IMR-90 (cell line): ENCODE measurements around the gene MDFI. TPM values are rescaled to one million over a fixed set of nuclear protein-coding genes. Genes with fewer than 3 reads are reported as not detected.

Experiments used
- ATAC-seq: fragments of 200-7000 bp; cut with Tn5 transposase; 2 replicates; pipeline ENCODE4 v1.9.1; 2020; ENCODE audit warnings: low read depth, mild to moderate bottlenecking, moderate library complexity
- BruUV-seq: library from RNA; stranded (reverse); fragments of 400-500 nt; replicated peaks from 2 replicates; lab custom pipeline; 2021; lab: Mats Ljungman, UMichigan
- CTCF ChIA-PET: fragments of 300-600 bp; formaldehyde crosslinking; extraction: SDS; loops from one replicate; lab custom pipeline; 2021; ENCODE audit warnings: antibody characterized with exemption; lab: Yijun Ruan, JAX
- POLR2A ChIA-PET: fragments of 300-600 bp; sonication (Branson Sonifier 250); formaldehyde crosslinking; loops from one replicate; lab custom pipeline; 2022; ENCODE audit warnings: antibody characterized with exemption; ENCODE audit not compliant: unreplicated experiment; lab: Charles Lee
- DNase-seq: peaks from one replicate; pipeline ENCODE4 v3.0.0; 2013
- H2AFZ ChIP-seq: replicated peaks from 2 replicates; pipeline ENCODE3; 2013; ENCODE audit warnings: low read length, mild to moderate bottlenecking; ENCODE audit not compliant: poor library complexity
- H2AK5ac ChIP-seq: 2 replicates; pipeline ENCODE4 v1.6.1; 2013; ENCODE audit warnings: low read depth, low read length, inconsistent platforms
- H2AK9ac ChIP-seq: replicated peaks from 2 replicates; pipeline ENCODE3; 2013; ENCODE audit warnings: mild to moderate bottlenecking, low read depth, low read length, moderate library complexity; ENCODE audit not compliant: poor library complexity
- H2BK120ac ChIP-seq: 2 replicates; pipeline ENCODE4 v1.6.1; 2013; ENCODE audit warnings: low read depth, low read length, inconsistent platforms
- H2BK15ac ChIP-seq: 3 replicates; pipeline ENCODE4 v1.6.1; 2013; ENCODE audit warnings: low read depth, low read length, inconsistent platforms
- H2BK20ac ChIP-seq: 2 replicates; pipeline ENCODE4 v1.6.1; 2013; ENCODE audit warnings: low read depth, mild to moderate bottlenecking, inconsistent platforms, low read length, moderate library complexity
- H2BK5ac ChIP-seq: 2 replicates; pipeline ENCODE4 v1.6.1; 2013; ENCODE audit warnings: mild to moderate bottlenecking, low read depth, low read length, inconsistent platforms; ENCODE audit not compliant: poor library complexity, severe bottlenecking
- H3K14ac ChIP-seq: replicated peaks from 2 replicates; pipeline ENCODE4 v1.6.1; 2013; ENCODE audit warnings: low read depth, low read length, inconsistent platforms
- H3K18ac ChIP-seq: 2 replicates; pipeline ENCODE4 v1.6.1; 2013; ENCODE audit warnings: low read depth, low read length, control low read depth
- H3K23ac ChIP-seq: 2 replicates; pipeline ENCODE4 v1.6.1; 2013; ENCODE audit warnings: low read depth, low read length, inconsistent platforms
- H3K27ac ChIP-seq: 2 replicates; pipeline ENCODE4 v1.5.1; 2013; ENCODE audit warnings: mild to moderate bottlenecking, control low read depth, low read length; ENCODE audit not compliant: insufficient read depth
- H3K27me3 ChIP-seq: 2 replicates; pipeline ENCODE4 v1.6.1; 2013; ENCODE audit warnings: low read length; ENCODE audit not compliant: control insufficient read depth, insufficient read depth
- H3K36me3 ChIP-seq: 2 replicates; pipeline ENCODE4 v1.6.1; 2013; ENCODE audit warnings: low read length, mixed read lengths; ENCODE audit not compliant: control insufficient read depth, insufficient read depth
- H3K4ac ChIP-seq: 2 replicates; pipeline ENCODE4 v1.6.1; 2013; ENCODE audit warnings: low read depth, low read length, inconsistent platforms
- H3K4me1 ChIP-seq: 2 replicates; pipeline ENCODE4 v1.6.1; 2013; ENCODE audit warnings: low read length, mixed read lengths; ENCODE audit not compliant: control insufficient read depth, insufficient read depth
- H3K4me2 ChIP-seq: 2 replicates; pipeline ENCODE4 v1.6.1; 2013; ENCODE audit warnings: low read depth, mild to moderate bottlenecking, control low read depth, low read length, moderate library complexity
- H3K4me3 ChIP-seq: 2 replicates; pipeline ENCODE4 v1.5.1; 2013; ENCODE audit warnings: low read depth, mild to moderate bottlenecking, control low read depth, low read length, moderate library complexity; ENCODE audit not compliant: insufficient read depth
- H3K56ac ChIP-seq: 2 replicates; pipeline ENCODE4 v1.6.1; 2013; ENCODE audit warnings: low read length, inconsistent platforms; ENCODE audit not compliant: insufficient read depth; ENCODE audit errors: extremely low read depth
- H3K79me1 ChIP-seq, 2 experiments: 2 replicates each; pipeline ENCODE4 v1.6.1; 2013; ENCODE audit warnings: low read length in 2 of 2, inconsistent platforms in 1 of 2, low read depth in 1 of 2
- H3K9ac ChIP-seq: 2 replicates; pipeline ENCODE4 v1.6.1; 2013; ENCODE audit warnings: low read depth, low read length, control low read depth
- H3K9me1 ChIP-seq: 2 replicates; pipeline ENCODE4 v1.6.1; 2013; ENCODE audit warnings: low read length, inconsistent platforms; ENCODE audit not compliant: insufficient read depth
- H3K9me3 ChIP-seq: 2 replicates; pipeline ENCODE4 v1.6.1; 2013; ENCODE audit warnings: low read length; ENCODE audit not compliant: control insufficient read depth, insufficient read depth
- H4K20me1 ChIP-seq: 2 replicates; pipeline ENCODE4 v1.6.1; 2013; ENCODE audit warnings: low read length, inconsistent platforms; ENCODE audit not compliant: insufficient read depth
- H4K5ac ChIP-seq: 2 replicates; pipeline ENCODE4 v1.6.1; 2013; ENCODE audit warnings: mild to moderate bottlenecking, low read depth, low read length, control low read depth
- H4K8ac ChIP-seq, 2 experiments: 2 replicates each; pipeline ENCODE4 v1.6.1; 2013; ENCODE audit warnings: low read depth in 2 of 2, low read length in 2 of 2, control low read depth in 1 of 2, inconsistent platforms in 1 of 2
- H4K91ac ChIP-seq: 2 replicates; pipeline ENCODE4 v1.6.1; 2013; ENCODE audit warnings: low read depth, low read length, inconsistent platforms; ENCODE audit not compliant: insufficient read depth
- BHLHE40 ChIP-seq: fragments of 150-350 bp; IDR thresholded peaks from 2 replicates; pipeline ENCODE4 v1.6.1; 2016; ENCODE audit warnings: mild to moderate bottlenecking, low read depth, low read length
- CEBPB ChIP-seq: IDR thresholded peaks from 2 replicates; pipeline ENCODE4 v1.6.1; 2012; ENCODE audit warnings: low read depth, low read length, improper control_type of control experiment
- CHD1 ChIP-seq: IDR thresholded peaks from 2 replicates; pipeline ENCODE4 v1.6.1; 2012; ENCODE audit warnings: low read depth, low read length, improper control_type of control experiment
- CTCF ChIP-seq: conservative IDR thresholded peaks from 2 replicates; pipeline ENCODE4 v1.5.1; 2012; ENCODE audit warnings: mild to moderate bottlenecking, low read depth, low read length, improper control_type of control experiment
- FOS ChIP-seq: fragments of 150-350 bp; IDR thresholded peaks from 2 replicates; pipeline ENCODE4 v1.6.1; 2016; ENCODE audit warnings: low read depth, low read length
- MAFK ChIP-seq: IDR thresholded peaks from 2 replicates; pipeline ENCODE4 v1.6.1; 2012; ENCODE audit warnings: low read depth, low read length, improper control_type of control experiment
- MAZ ChIP-seq: IDR thresholded peaks from 2 replicates; pipeline ENCODE4 v1.6.1; 2012; ENCODE audit warnings: low read depth, mild to moderate bottlenecking, low read length, improper control_type of control experiment, moderate library complexity, borderline replicate concordance
- MXI1 ChIP-seq: IDR thresholded peaks from 2 replicates; pipeline ENCODE4 v1.6.1; 2012; ENCODE audit warnings: low read depth, mild to moderate bottlenecking, low read length, moderate library complexity, borderline replicate concordance
- NFE2L2 ChIP-seq: fragments of 150-350 bp; IDR thresholded peaks from 2 replicates; pipeline ENCODE4 v1.6.1; 2016; ENCODE audit warnings: low read depth, mild to moderate bottlenecking, low read length
- POLR2A ChIP-seq: IDR thresholded peaks from 2 replicates; pipeline ENCODE4 v1.6.1; 2012; ENCODE audit warnings: mild to moderate bottlenecking, low read depth, low read length
- RAD21 ChIP-seq: IDR thresholded peaks from 2 replicates; pipeline ENCODE4 v1.6.1; 2012; ENCODE audit warnings: low read length, improper control_type of control experiment
- RCOR1 ChIP-seq: IDR thresholded peaks from 2 replicates; pipeline ENCODE4 v1.6.1; 2012; ENCODE audit warnings: mild to moderate bottlenecking, low read length, improper control_type of control experiment; ENCODE audit not compliant: insufficient replicate concordance
- RFX5 ChIP-seq: IDR thresholded peaks from 2 replicates; pipeline ENCODE4 v1.8.0; 2012; ENCODE audit warnings: low read depth, mild to moderate bottlenecking, low read length, moderate library complexity
- SMC3 ChIP-seq: fragments of 150-350 bp; IDR thresholded peaks from 2 replicates; pipeline ENCODE4 v1.6.1; 2016; ENCODE audit warnings: low read depth, mild to moderate bottlenecking, antibody characterized with exemption, low read length, moderate library complexity
- WGBS, 2 experiments: methylation state at CpG; one replicate each; pipeline versions ENCODE4 v1.1.5 to v1.1.7; 2013; ENCODE audit warnings: missing lambda C conversion rate in 2 of 2; ENCODE audit not compliant: insufficient read length in 1 of 2; ENCODE audit errors: extremely low coverage in 2 of 2; 5-methylcytosine and 5-hydroxymethylcytosine counted together
- dilution Hi-C: fragments of 300-500 bp; cut with HindIII; formaldehyde crosslinking; loops from one replicate; pipeline ENCODE4 v1.14.3; 2018; ENCODE audit warnings: low sequenced_read_pairs; ENCODE audit not compliant: unreplicated experiment
- in situ Hi-C: fragments of 300-500 bp; cut with MboI; formaldehyde crosslinking; loops from 3 replicates; pipeline ENCODE4 v1.14.3; 2019; ENCODE audit warnings: low sequenced_read_pairs, inconsistent platforms, mixed read lengths
- intact Hi-C: fragments of 100-400 bp; cut with micrococcal nuclease; formaldehyde crosslinking; loops from 2 replicates; pipeline ENCODE4 v1.10.0; 2022
- polyA plus RNA-seq, 3 experiments: library from polyadenylated mRNA; depleted of rRNA; stranded (reverse); fragments of >200 nt; gene quantifications; 2 replicates each; pipeline ENCODE4 v1.2.3, GENCODE V29; 2012; ENCODE audit warnings: low replicate concordance in 1 of 3
- total RNA-seq: library from RNA; depleted of rRNA; stranded (reverse); fragments of >200 nt; gene quantifications from 2 replicates; pipeline ENCODE4 v1.2.3, GENCODE V29; 2012
- TF ChIP-seq, protein P1 (sequence below): fragments of 150-350 bp; IDR thresholded peaks from 2 replicates; pipeline ENCODE4 v1.6.1; 2016; ENCODE audit warnings: low read depth, mild to moderate bottlenecking, low read length, moderate library complexity, borderline replicate concordance
- TF ChIP-seq, protein P2 (sequence below): fragments of 150-350 bp; IDR thresholded peaks from 2 replicates; pipeline ENCODE4 v1.6.1; 2017; ENCODE audit warnings: mild to moderate bottlenecking, antibody characterized with exemption, low read length, low read depth

MDFI gene
- total and polyA plus RNA-seq, 2 of the 4 experiments (the other 2 are of a cell fraction) = 0.18 to 0.29 TPM

DNA sequence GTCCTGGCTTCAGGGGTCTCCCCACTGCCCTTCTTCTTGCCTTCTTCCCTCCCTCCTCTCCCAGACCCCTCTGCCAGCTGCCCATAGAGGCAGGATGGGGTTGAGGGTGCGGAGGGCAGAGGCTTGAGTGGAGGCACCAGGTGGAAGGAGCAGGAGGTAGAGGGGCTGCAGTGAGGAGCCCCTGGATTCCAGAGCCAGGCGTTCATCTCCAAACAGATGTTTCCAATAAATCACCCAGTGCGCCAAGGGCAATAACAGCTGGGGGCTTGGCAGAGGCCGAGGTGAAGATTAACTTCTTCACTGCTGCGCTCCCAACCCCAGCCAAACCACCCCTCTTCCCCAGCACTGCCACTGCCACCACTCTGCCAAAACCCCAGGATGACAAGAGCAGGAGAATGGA lies 10.7 kb downstream of the MDFI start:
- Histone ChIP-seq H3K9me3 (no peaks in the 10 kb centered on the region), H3K27ac (no peak overlapping the region), H2BK20ac (no peak overlapping the region), H3K23ac (no peak overlapping the region), H4K20me1 (no peaks in the 10 kb centered on the region), H3K9me1 (no peaks in the 10 kb centered on the region), H3K4me1 (no peaks in the 10 kb centered on the region), H3K4me3 (no peak overlapping the region), H2AK5ac (no peak overlapping the region), H3K9ac (no peak overlapping the region), H2BK15ac (no peak overlapping the region), H3K79me1 (no peaks in the 10 kb centered on the region), H3K4ac (no peak overlapping the region), H3K18ac (no peak overlapping the region), H2BK5ac (no peak overlapping the region), H3K27me3 (peaks cover 56% of the 10 kb centered on the region), H2AK9ac (no peak overlapping the region), H4K91ac (no peak overlapping the region), H4K5ac (no peak overlapping the region), H4K8ac (no peak overlapping the region), H3K14ac (no peak overlapping the region), H3K36me3 (no peaks in the 10 kb centered on the region), H2BK120ac (no peak overlapping the region), H3K56ac (no peak overlapping the region), H3K4me2 (no peak overlapping the region), H2AFZ (no peak overlapping the region)
- intact Hi-C loops (no loop called here), in situ Hi-C loops (no loop called here), dilution Hi-C loops (no loop called here)
- ChIA-PET CTCF (no interaction called here), POLR2A (no interaction called here)
- no CpG with 5 or more reads among the region's 5 CpGs for WGBS, 2 experiments
- ATAC-seq (no peak), DNase-seq (no peak)
- TF ChIP-seq, protein P1, sequence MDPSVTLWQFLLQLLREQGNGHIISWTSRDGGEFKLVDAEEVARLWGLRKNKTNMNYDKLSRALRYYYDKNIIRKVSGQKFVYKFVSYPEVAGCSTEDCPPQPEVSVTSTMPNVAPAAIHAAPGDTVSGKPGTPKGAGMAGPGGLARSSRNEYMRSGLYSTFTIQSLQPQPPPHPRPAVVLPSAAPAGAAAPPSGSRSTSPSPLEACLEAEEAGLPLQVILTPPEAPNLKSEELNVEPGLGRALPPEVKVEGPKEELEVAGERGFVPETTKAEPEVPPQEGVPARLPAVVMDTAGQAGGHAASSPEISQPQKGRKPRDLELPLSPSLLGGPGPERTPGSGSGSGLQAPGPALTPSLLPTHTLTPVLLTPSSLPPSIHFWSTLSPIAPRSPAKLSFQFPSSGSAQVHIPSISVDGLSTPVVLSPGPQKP = no peak
- TF ChIP-seq NFE2L2 = no peak
- no peak for TF ChIP-seq CTCF
- no peak for TF ChIP-seq POLR2A
- no peak for TF ChIP-seq SMC3
- no peak for TF ChIP-seq RAD21
- TF ChIP-seq MAFK = no peak
- TF ChIP-seq FOS = no peak
- no peak for TF ChIP-seq RCOR1
- TF ChIP-seq MXI1 = no peak
- no peak for TF ChIP-seq RFX5
- TF ChIP-seq BHLHE40 = no peak
- TF ChIP-seq CHD1 = no peak
- TF ChIP-seq, protein P2, sequence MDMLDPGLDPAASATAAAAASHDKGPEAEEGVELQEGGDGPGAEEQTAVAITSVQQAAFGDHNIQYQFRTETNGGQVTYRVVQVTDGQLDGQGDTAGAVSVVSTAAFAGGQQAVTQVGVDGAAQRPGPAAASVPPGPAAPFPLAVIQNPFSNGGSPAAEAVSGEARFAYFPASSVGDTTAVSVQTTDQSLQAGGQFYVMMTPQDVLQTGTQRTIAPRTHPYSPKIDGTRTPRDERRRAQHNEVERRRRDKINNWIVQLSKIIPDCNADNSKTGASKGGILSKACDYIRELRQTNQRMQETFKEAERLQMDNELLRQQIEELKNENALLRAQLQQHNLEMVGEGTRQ = no peak
- TF ChIP-seq MAZ = no peak
- no peak for TF ChIP-seq CEBPB
- no TSS peak for BruUV-seq
